OCI-LY7 (cell line): ENCODE measurements around the gene EXOC4.

Source experiments
- CTCF ChIP-seq: fragments of 200-600 bp; sonication (generic); conservative IDR thresholded peaks from 2 replicates; pipeline ENCODE4 v1.5.1; 2014; ENCODE audit warnings: mild to moderate bottlenecking, antibody characterized with exemption, low read length, moderate library complexity, mixed read lengths
- EZH2phosphoT487 ChIP-seq: fragments of 200-600 bp; sonication (generic); IDR thresholded peaks from 2 replicates; pipeline ENCODE4 v1.6.1; 2018; ENCODE audit warnings: low read depth, borderline replicate concordance, mild to moderate bottlenecking, mixed run types, antibody characterized with exemption, low read length, moderate library complexity, mixed read lengths

- no peak for TF ChIP-seq CTCF
- no peak for TF ChIP-seq EZH2phosphoT487
Observed at GRCh38 chr7:133292631-133293030, 39.8 kb downstream of the EXOC4 start.
